ENCODE results near the gene CHMP4B. TPM values are rescaled to one million over a fixed set of nuclear protein-coding genes. Genes with fewer than 3 reads are reported as not detected.

The CHMP4B gene, protein sequence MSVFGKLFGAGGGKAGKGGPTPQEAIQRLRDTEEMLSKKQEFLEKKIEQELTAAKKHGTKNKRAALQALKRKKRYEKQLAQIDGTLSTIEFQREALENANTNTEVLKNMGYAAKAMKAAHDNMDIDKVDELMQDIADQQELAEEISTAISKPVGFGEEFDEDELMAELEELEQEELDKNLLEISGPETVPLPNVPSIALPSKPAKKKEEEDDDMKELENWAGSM
- polyA plus RNA-seq (2012; rRNA removed), result 83.1 and 123 TPM in 2 replicates
- 141 and 151 TPM in 2 replicates for polyA plus RNA-seq (2012; cell fraction: cytosol; rRNA removed)
- 28.4 and 33.7 TPM in 2 replicates for polyA plus RNA-seq (2012; cell fraction: nucleus; rRNA removed)

DNA sequence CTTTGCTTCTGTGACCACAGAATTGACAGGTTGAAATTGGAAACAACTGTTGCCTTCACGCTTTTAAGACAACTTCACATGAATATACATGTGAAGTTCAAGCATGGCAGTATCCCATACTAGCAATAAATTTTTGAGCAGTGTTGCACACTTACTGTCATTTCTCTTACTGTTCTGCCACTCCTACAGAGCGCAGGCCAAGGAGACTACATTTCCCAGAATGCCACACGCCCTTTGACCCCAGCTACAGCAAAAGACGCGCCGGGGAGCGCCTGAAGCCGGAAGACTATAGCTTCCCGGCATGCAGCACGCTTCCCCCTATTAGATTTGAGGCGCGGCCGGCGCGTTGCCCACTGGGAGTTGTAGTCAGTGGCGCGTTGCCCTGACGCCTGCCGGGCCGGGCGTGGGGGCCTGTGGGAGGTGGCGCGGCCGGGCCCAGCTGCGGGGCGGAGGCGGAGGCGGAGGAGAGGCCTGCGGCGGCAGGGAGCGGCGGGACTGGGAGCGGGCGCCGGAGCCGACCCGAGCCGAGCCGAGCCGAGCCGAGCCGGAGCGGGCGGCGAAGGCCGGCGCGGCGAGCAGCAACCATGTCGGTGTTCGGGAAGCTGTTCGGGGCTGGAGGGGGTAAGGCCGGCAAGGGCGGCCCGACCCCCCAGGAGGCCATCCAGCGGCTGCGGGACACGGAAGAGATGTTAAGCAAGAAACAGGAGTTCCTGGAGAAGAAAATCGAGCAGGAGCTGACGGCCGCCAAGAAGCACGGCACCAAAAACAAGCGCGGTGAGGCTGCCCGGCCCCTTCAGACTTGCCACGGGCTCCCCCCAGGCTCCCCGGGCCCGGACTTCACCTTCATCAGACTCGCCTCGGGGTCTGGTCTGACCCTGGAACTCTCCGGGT, at the start of gene CHMP4B:
TSS of gene CHMP4B (plus strand) at position 464 of the 891 bp plus-strand sequence. CDS start at position 585, 121 bp downstream.
- H3K9me3 ChIP-seq, result no peaks in the 10 kb centered on the region
- peaks cover 3 to 4% of the 10 kb centered on the region in 2 experiments for H3K36me3 ChIP-seq (replicated peaks in 1 of 2; ENCODE audit: control insufficient read depth in 1 of 2, insufficient read depth in 2 of 2, low read length in 1 of 2)
- peaks cover 38% of the 10 kb centered on the region for H4K20me1 ChIP-seq (ENCODE audit: insufficient read depth)
- peak within 1 kb of the TSS; percentile 67 to 93 for H3K27ac ChIP-seq (ENCODE audit: low read depth in 2 of 2, low read length in 1 of 2)
- H3K4me2 ChIP-seq, result peak within 1 kb of the TSS; percentile 97
- peak within 1 kb of the TSS; percentile 95 for H3K9ac ChIP-seq
- ChIA-PET CTCF (interaction anchor here (0.7 to 2.0 kb wide), 9 partner anchors 10 to 336 kb away, joined by 3 to 6 read pairs (median 4); partner anchors contain the start of gene ZNF341), POLR2A (interaction anchor here (0.6 to 1.9 kb wide), 3 partner anchors 40 to 493 kb away, joined by 3 to 5 read pairs (median 4); no protein-coding TSS in a partner anchor)
- H3K9me2 ChIP-seq, result no peaks in the 10 kb centered on the region
- no peaks in the 10 kb centered on the region for H3K27me3 ChIP-seq (ENCODE audit: insufficient read depth)
- H3K4me3 ChIP-seq (ENCODE audit: low read depth in 2 of 2, low read length in 1 of 2), result peak within 1 kb of the TSS; percentile 75 to 97
- WGBS (ENCODE audit: low lambda C conversion rate), result 1% methylated on average over 47 of the region's 71 CpGs
- DNase-seq, result peak; percentile 97
- H3K79me2 ChIP-seq (ENCODE audit: insufficient read depth), result peaks cover 49% of the 10 kb centered on the region
- H2AFZ ChIP-seq (ENCODE audit: low read depth), result peak within 1 kb of the TSS; percentile 84
- H3F3A ChIP-seq (replicated peaks; ENCODE audit: insufficient read depth), result peaks cover 13% of the 10 kb centered on the region
- peaks cover 7 to 16% of the 10 kb centered on the region in 2 experiments; a peak in 2 of 4 replicates for H3K4me1 ChIP-seq (ENCODE audit: control insufficient read depth in 1 of 2, insufficient read depth in 2 of 2, low read depth in 1 of 2, low read length in 1 of 2)
- no peak for TF ChIP-seq GATA2 (CRISPR knock-in tag; IDR thresholded peaks at IDR 0.05)
- TF ChIP-seq, protein P1, sequence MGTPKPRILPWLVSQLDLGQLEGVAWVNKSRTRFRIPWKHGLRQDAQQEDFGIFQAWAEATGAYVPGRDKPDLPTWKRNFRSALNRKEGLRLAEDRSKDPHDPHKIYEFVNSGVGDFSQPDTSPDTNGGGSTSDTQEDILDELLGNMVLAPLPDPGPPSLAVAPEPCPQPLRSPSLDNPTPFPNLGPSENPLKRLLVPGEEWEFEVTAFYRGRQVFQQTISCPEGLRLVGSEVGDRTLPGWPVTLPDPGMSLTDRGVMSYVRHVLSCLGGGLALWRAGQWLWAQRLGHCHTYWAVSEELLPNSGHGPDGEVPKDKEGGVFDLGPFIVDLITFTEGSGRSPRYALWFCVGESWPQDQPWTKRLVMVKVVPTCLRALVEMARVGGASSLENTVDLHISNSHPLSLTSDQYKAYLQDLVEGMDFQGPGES (IDR thresholded peaks at IDR 0.05; ENCODE audit: low read depth, low read length), result no peak
- no peak for TF ChIP-seq RXRA (IDR thresholded peaks at IDR 0.05; ENCODE audit: borderline replicate concordance, low read depth)
- TF ChIP-seq MXI1 (IDR thresholded peaks at IDR 0.05; ENCODE audit: low read depth, low read length), result peak; percentile 73
- peak; percentile 38; the same call in 1 of the 2 replicates for TF ChIP-seq TCF12 (IDR thresholded peaks at IDR 0.05)
- TF ChIP-seq EP300 (IDR thresholded peaks at IDR 0.05; ENCODE audit: borderline replicate concordance in 1 of 2, low read depth in 1 of 2, low read length in 1 of 2), result no peak
- no peak for TF ChIP-seq FOXJ3 (CRISPR knock-in tag; IDR thresholded peaks at IDR 0.05)
- TF ChIP-seq, protein P2, sequence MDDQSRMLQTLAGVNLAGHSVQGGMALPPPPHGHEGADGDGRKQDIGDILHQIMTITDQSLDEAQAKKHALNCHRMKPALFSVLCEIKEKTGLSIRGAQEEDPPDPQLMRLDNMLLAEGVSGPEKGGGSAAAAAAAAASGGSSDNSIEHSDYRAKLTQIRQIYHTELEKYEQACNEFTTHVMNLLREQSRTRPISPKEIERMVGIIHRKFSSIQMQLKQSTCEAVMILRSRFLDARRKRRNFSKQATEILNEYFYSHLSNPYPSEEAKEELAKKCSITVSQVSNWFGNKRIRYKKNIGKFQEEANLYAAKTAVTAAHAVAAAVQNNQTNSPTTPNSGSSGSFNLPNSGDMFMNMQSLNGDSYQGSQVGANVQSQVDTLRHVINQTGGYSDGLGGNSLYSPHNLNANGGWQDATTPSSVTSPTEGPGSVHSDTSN (IDR thresholded peaks at IDR 0.05), result no peak
- no peak for TF ChIP-seq JUND (IDR thresholded peaks at IDR 0.05)
- TF ChIP-seq, protein P3, sequence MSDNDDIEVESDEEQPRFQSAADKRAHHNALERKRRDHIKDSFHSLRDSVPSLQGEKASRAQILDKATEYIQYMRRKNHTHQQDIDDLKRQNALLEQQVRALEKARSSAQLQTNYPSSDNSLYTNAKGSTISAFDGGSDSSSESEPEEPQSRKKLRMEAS (IDR thresholded peaks at IDR 0.05; ENCODE audit: low read depth), result peak; percentile 77
- peak; percentile 99 for TF ChIP-seq ELF1 (IDR thresholded peaks at IDR 0.05)
- TF ChIP-seq, protein P4, sequence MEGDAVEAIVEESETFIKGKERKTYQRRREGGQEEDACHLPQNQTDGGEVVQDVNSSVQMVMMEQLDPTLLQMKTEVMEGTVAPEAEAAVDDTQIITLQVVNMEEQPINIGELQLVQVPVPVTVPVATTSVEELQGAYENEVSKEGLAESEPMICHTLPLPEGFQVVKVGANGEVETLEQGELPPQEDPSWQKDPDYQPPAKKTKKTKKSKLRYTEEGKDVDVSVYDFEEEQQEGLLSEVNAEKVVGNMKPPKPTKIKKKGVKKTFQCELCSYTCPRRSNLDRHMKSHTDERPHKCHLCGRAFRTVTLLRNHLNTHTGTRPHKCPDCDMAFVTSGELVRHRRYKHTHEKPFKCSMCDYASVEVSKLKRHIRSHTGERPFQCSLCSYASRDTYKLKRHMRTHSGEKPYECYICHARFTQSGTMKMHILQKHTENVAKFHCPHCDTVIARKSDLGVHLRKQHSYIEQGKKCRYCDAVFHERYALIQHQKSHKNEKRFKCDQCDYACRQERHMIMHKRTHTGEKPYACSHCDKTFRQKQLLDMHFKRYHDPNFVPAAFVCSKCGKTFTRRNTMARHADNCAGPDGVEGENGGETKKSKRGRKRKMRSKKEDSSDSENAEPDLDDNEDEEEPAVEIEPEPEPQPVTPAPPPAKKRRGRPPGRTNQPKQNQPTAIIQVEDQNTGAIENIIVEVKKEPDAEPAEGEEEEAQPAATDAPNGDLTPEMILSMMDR (IDR thresholded peaks at IDR 0.05), result no peak
- no peak for TF ChIP-seq NRF1 (IDR thresholded peaks at IDR 0.05; ENCODE audit: low read depth, low read length)
- no peak for TF ChIP-seq TEAD4 (IDR thresholded peaks at IDR 0.05; ENCODE audit: borderline replicate concordance, insufficient read depth)
- no peak for TF ChIP-seq RFX5 (IDR thresholded peaks at IDR 0.05; ENCODE audit: low read length)
- TF ChIP-seq SMC3 (IDR thresholded peaks at IDR 0.05; ENCODE audit: low read depth, low read length), result no peak
- no peak for TF ChIP-seq RCOR1 (IDR thresholded peaks at IDR 0.05; ENCODE audit: low read length)
- TF ChIP-seq YY1 (IDR thresholded peaks at IDR 0.05; ENCODE audit: low read depth), result no peak
- TF ChIP-seq GABPA (IDR thresholded peaks at IDR 0.05; ENCODE audit: low read depth), result peak; percentile 79
- no peak for TF ChIP-seq RAD21 (IDR thresholded peaks at IDR 0.05; ENCODE audit: low read length)
- TF ChIP-seq, protein P5, sequence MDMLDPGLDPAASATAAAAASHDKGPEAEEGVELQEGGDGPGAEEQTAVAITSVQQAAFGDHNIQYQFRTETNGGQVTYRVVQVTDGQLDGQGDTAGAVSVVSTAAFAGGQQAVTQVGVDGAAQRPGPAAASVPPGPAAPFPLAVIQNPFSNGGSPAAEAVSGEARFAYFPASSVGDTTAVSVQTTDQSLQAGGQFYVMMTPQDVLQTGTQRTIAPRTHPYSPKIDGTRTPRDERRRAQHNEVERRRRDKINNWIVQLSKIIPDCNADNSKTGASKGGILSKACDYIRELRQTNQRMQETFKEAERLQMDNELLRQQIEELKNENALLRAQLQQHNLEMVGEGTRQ (IDR thresholded peaks at IDR 0.05; ENCODE audit: borderline replicate concordance, low read depth, low read length), result no peak
- TF ChIP-seq MEF2A (IDR thresholded peaks at IDR 0.05; ENCODE audit: borderline replicate concordance, low read depth), result no peak
- TF ChIP-seq, protein P6, sequence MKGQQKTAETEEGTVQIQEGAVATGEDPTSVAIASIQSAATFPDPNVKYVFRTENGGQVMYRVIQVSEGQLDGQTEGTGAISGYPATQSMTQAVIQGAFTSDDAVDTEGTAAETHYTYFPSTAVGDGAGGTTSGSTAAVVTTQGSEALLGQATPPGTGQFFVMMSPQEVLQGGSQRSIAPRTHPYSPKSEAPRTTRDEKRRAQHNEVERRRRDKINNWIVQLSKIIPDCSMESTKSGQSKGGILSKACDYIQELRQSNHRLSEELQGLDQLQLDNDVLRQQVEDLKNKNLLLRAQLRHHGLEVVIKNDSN (IDR thresholded peaks at IDR 0.05; ENCODE audit: borderline replicate concordance, low read depth), result 0 out of 2 replicates have a peak, but pooled peaks have one; percentile 6
- peak; percentile 56; the same call in 1 of the 2 replicates for TF ChIP-seq SIN3A (IDR thresholded peaks at IDR 0.05; ENCODE audit: borderline replicate concordance, low read depth, low read length)
- TF ChIP-seq FOXM1 (IDR thresholded peaks at IDR 0.05; ENCODE audit: low read depth), result no peak
- peak; percentile 96 for TF ChIP-seq CHD2 (IDR thresholded peaks at IDR 0.05; ENCODE audit: low read length, partially characterized antibody)

All from SK-N-SH (cell line).